ENCODE results near the gene ZNF578.
"Not testable (repeated sequence)": the region's sequence is repeated elsewhere in the genome, so short reads cannot be mapped to it uniquely, and the experiment has no call there.

Gene ZNF578

DNA sequence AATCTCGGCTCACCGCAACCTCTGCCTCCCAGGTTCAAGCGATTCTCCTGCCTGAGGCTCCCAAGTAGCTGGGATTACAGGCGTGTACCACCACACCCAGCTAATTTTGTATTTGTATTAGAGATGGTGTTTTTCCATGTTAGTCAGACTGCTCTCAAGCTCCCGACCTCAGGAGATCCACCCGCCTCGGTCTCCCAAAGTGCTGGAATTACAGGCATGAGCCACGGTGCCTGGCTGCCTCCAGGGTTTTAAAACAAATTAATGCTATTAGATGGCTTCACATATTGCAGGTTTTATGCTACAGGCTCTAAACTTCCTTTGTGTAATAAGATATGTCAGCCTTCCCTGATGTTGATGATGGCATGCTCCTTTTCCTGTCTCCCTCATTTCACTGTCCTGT is 108.3 kb downstream of the ZNF578 start:
- not testable (repeated sequence) for DNase-seq (ENCODE audit: low spot score)

All from ecto neural progenitor cell (in vitro differentiated cells).